ENCODE data around the gene A4GALT. TPM values are rescaled to one million over a fixed set of nuclear protein-coding genes. Genes with fewer than 3 reads are reported as not detected.
"Not testable (repeated sequence)": the region's sequence is repeated elsewhere in the genome, so short reads cannot be mapped to it uniquely, and the experiment has no call there.

A4GALT gene, protein sequence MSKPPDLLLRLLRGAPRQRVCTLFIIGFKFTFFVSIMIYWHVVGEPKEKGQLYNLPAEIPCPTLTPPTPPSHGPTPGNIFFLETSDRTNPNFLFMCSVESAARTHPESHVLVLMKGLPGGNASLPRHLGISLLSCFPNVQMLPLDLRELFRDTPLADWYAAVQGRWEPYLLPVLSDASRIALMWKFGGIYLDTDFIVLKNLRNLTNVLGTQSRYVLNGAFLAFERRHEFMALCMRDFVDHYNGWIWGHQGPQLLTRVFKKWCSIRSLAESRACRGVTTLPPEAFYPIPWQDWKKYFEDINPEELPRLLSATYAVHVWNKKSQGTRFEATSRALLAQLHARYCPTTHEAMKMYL
- 14.2 TPM for total RNA-seq (ENCODE audit: insufficient read depth, low replicate concordance)

GRCh38 chr22:42720263-42721044 lies at the start of gene A4GALT:
A4GALT (minus strand) TSS chr22:42720870; CDS start chr22:42693951, 26,919 bp downstream.
- DNase-seq (ENCODE audit: low spot score): no peak

- DNase-seq (ENCODE audit: low spot score): no peak
Observed at GRCh38 chr22:42770448-42770726, 49.7 kb upstream of the A4GALT start.

DNA sequence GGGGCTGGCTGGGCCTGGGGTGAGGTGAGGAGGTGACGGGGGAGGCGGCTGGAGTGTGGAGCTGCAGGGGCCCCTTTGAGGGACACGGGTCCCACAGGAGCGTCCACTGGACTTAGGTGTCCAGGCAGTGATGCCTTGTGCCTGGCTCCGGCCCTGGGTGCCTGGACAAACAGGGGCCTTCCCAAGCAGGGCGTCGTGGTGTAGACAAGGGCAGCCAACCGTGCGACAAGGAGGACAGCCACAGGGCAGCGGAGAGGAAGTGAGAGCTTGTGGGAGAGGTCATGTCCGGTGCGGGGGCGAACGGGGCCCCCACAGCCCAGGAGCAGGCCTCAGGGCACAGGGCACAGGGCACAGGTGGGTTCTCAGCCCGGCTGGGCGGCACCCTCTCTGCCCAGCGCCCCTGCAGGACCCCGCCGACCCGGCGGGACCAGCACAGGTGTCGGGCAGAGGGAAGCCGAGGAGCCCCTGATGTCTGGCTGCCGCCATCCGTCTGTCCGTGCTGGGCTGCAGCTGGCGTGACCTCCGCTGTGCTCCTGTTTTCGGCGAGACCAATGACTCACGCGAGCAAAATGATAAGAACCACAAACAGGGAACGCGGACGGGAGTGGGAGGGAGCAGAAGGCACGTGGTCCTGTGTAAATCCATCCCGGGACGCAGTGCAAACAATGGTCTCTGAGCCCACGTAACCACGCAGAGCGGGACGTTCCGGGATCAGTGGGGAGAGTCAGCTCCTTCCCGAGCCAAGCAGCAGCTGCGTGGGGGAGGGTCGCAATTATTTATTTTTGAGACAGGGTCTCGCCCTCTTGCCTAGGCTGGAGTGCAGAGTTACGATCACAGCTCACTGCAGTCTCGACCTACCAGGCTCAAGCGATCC lies 49.1 kb upstream of the A4GALT start:
- DNase-seq (ENCODE audit: low spot score): peak; percentile 85

GRCh38 chr22:42769238-42769573 lies 48.5 kb upstream of the A4GALT start:
- no peak for DNase-seq (ENCODE audit: low spot score)

DNA sequence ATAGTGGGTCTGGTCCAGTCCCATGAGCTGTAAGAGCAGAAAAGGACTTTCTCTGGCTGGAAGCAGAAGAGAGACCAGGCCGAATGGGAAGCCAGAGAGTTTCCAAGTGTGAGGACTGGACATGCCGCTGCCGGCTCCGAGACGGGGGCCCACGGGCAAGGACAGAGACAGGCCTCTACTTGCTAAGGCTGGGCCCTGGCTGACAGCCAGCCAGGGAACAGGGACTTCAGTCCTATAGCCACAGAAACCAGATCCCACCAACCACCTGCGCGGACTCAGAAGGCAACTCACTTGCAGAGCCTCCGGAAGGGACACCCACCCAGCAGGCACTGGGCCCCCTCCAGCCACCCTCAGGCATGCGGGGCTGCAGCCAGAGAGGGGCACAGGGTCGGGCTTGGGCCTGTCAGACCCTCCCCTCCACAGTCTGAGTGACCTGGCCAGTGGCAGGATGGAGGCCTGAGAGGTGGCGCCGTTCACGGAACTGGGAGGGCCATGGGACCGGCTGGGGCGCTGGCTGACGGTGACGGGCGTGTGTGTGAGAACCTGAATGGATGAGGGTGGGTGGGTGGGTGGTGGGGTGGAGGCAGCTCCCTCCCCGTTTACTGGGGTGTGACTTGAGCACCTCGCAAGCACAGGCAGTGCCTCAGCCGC lies 47.8 kb upstream of the A4GALT start:
- DNase-seq (ENCODE audit: low spot score): peak; percentile 42

DNA sequence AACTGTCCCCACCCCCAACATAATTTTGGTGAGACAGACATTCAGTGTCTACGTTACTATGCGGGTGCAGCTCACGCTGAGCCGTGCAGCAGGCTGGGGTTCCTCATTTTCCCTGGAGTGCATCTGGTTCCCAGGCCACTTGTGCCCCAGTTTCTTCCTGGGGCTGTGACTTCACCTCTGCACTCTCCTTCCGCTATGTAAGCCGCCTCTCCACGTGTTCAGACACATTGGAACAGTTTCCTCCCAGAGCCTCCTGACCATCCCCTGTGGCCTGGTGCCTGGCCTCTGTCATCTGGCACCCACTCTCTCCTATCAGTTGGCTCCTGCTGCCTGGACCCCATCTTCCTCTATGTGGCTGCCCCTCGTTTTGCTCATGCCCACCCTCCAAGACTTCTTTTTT lies 46.2 kb upstream of the A4GALT start:
- DNase-seq (ENCODE audit: low spot score): no peak

GRCh38 chr22:42764895-42765363 lies 44.3 kb upstream of the A4GALT start:
- no peak for DNase-seq (ENCODE audit: low spot score)

DNA sequence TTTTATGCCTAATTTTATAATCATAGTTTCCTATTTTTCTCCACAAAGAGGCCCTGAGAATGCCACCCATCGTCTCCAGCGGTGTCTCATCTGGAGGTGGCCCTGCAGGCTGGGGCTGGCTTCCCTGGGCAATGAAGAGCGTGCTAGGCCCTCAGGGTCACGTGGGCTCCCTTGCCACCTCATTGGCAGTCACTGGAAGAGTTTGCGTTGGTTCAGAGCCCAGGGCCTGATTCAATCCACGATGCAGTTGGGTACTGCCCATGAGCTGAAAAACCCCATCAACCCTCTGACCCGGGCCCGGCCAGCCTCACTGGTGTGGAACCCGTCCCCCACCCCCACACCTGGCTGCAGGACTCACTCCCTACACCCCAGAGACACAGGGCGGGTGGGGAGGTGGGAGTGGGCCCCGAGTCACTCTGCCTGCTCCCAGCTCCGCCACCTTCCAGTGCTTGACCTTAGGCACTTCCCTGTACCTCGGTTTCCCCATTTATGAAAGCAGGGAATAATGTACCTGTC lies 43.4 kb upstream of the A4GALT start:
- DNase-seq (ENCODE audit: low spot score): no peak

- DNase-seq (ENCODE audit: low spot score): no peak
Observed at GRCh38 chr22:42760806-42761565, 40.3 kb upstream of the A4GALT start.

- no peak for DNase-seq (ENCODE audit: low spot score)
Observed at GRCh38 chr22:42758931-42759629, 38.4 kb upstream of the A4GALT start.

- DNase-seq (ENCODE audit: low spot score): peak; percentile 40
Observed at GRCh38 chr22:42755553-42755952, 34.9 kb upstream of the A4GALT start.

DNA sequence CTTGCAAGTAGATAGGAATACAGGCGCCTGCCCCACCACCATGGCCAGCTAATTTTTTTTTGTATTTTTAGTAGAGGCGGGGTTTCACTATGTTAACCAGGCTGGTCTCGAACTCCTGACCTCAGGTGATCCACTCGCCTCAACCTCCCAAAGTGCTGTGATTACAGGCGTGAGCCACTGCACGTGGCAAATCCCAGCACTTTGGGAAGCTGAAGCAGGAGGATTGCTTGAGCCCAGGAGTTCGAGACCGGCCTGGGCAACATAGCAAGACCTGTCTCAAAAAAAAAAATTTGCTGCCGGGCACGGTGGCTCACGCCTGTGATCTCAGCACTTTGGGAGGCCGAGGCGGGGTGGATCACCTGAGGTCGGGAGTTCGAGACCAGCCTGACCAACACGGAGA lies 34.5 kb upstream of the A4GALT start:
- not testable (repeated sequence) for DNase-seq (ENCODE audit: low spot score)

DNA sequence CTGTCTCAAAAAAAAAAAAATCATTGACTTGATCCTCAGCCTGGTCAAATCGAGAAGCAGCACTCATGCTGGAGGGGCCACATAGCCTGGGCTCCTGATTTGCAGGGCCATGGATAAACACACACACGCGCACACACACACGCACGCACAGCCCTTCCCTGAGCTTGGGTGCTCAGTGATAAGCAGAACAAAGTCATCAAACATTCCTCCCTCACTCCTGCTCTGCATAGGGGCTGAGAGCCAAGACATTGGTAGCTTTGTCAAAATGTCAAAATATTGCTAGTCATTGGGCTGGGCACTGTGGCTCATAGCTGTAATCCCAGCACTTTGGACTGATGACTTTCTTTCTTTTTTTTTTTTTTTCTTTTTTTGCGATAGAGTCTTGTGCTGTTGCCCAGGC lies 34.0 kb upstream of the A4GALT start:
- DNase-seq (ENCODE audit: low spot score): no peak

GRCh38 chr22:42752912-42753311 lies 32.2 kb upstream of the A4GALT start:
- DNase-seq (ENCODE audit: low spot score): no peak

DNA sequence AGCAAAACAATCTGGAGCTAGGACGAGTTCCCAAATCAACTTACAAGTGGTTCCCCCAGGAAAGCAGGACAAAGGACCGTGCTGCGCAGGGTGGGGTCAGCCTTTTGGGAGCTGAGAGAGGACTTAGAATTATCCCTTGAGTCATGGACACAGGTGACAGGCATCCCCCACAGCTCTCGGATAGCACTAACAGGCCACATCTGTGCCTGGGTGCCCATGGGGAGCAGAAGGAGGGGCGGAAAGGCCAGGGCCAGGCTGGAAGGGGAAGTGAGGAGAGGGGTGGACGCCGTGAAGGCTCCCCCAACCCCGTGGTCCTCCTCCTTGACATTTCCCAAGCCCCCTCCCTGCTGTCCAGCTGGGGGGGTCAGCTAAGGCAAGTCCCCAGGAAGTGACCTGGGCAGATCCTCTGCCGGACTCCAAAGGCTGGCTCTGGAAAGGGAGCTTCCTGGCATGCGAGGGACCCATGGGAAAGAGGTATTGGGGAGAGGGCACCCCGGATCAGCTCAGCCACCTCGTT lies 31.6 kb upstream of the A4GALT start:
- DNase-seq (ENCODE audit: low spot score): no peak

- not testable (repeated sequence) for DNase-seq (ENCODE audit: low spot score)
Observed at GRCh38 chr22:42750421-42750820, 29.8 kb upstream of the A4GALT start.

- DNase-seq (ENCODE audit: low spot score): peak; percentile 48
Observed at GRCh38 chr22:42747701-42748513, 27.2 kb upstream of the A4GALT start.

- DNase-seq (ENCODE audit: low spot score): peak; percentile 84
Observed at GRCh38 chr22:42745118-42745517, 24.4 kb upstream of the A4GALT start.

GRCh38 chr22:42743501-42743991 lies 22.9 kb upstream of the A4GALT start:
- DNase-seq (ENCODE audit: low spot score): peak; percentile 90
